Chondrocyte (in vitro differentiated cells): ENCODE measurements around the gene USH2A. TPM values are rescaled to one million over a fixed set of nuclear protein-coding genes. Genes with fewer than 3 reads are reported as not detected.

Source experiments
- DNase-seq: peaks from one replicate; pipeline ENCODE4 v3.0.0; 2021; ENCODE audit warnings: mixed read lengths, low spot score
- H3K27ac Mint-ChIP-seq: one replicate; pipeline ENCODE4 v1.8.0; 2021; ENCODE audit warnings: mild to moderate bottlenecking, moderate library complexity, mixed read lengths; ENCODE audit not compliant: unreplicated experiment
- H3K27me3 Mint-ChIP-seq: 2 replicates; pipeline ENCODE4 v1.8.0; 2021; ENCODE audit warnings: low read depth, mixed read lengths
- H3K36me3 Mint-ChIP-seq: 2 replicates; pipeline ENCODE4 v1.8.0; 2021; ENCODE audit warnings: low read depth, mixed read lengths
- H3K4me1 Mint-ChIP-seq: 2 replicates; pipeline ENCODE4 v1.8.0; 2021; ENCODE audit warnings: low read depth, mild to moderate bottlenecking, mixed read lengths
- H3K4me3 Mint-ChIP-seq: one replicate; pipeline ENCODE4 v1.8.0; 2021; ENCODE audit warnings: mild to moderate bottlenecking, moderate library complexity, mixed read lengths; ENCODE audit not compliant: unreplicated experiment
- H3K9me3 Mint-ChIP-seq: 2 replicates; pipeline ENCODE4 v1.8.0; 2021; ENCODE audit warnings: low read depth, mixed read lengths
- CTCF ChIP-seq: fragments of 200-600 bp; sonication (generic); IDR thresholded peaks from 2 replicates; pipeline ENCODE4 v1.5.0; 2021; ENCODE audit warnings: antibody characterized with exemption, mild to moderate bottlenecking, moderate library complexity
- total RNA-seq: library from RNA; stranded (reverse); gene quantifications from 3 replicates; pipeline ENCODE4 v1.2.1, GENCODE V29; 2021

The USH2A gene
- total RNA-seq, 1 donor from 2014 or later = not detected

- Mint-ChIP-seq H3K27me3 (no peaks in the 10 kb centered on the region), H3K4me1 (peaks cover 51% of the 10 kb centered on the region), H3K27ac (no peak overlapping the region), H3K36me3 (no peaks in the 10 kb centered on the region), H3K9me3 (no peaks in the 10 kb centered on the region), H3K4me3 (no peak overlapping the region)
- no peak for TF ChIP-seq CTCF
- DNase-seq = no peak
Measured at GRCh38 chr1:216461466-216461865, 38.2 kb upstream of the USH2A start.

- Mint-ChIP-seq H3K27ac (no peak overlapping the region), H3K4me1 (peaks cover 55% of the 10 kb centered on the region), H3K4me3 (no peak overlapping the region), H3K9me3 (no peaks in the 10 kb centered on the region), H3K36me3 (no peaks in the 10 kb centered on the region), H3K27me3 (no peaks in the 10 kb centered on the region)
- no peak for TF ChIP-seq CTCF
- no peak for DNase-seq
Measured at GRCh38 chr1:216459651-216460207, 36.5 kb upstream of the USH2A start.

- H3K4me1 Mint-ChIP-seq = peaks cover 48% of the 10 kb centered on the region
- H3K27ac Mint-ChIP-seq = no peak overlapping the region
- H3K36me3 Mint-ChIP-seq = no peaks in the 10 kb centered on the region
- no peak for TF ChIP-seq CTCF
- H3K9me3 Mint-ChIP-seq = no peaks in the 10 kb centered on the region
- no peak overlapping the region for H3K4me3 Mint-ChIP-seq
- H3K27me3 Mint-ChIP-seq = no peaks in the 10 kb centered on the region
- no peak for DNase-seq
Measured at GRCh38 chr1:216458812-216459211, 35.6 kb upstream of the USH2A start.

GRCh38 chr1:216457356-216457755 is 34.1 kb upstream of the USH2A start:
- Mint-ChIP-seq H3K4me1 (peaks cover 37% of the 10 kb centered on the region), H3K27me3 (no peaks in the 10 kb centered on the region), H3K36me3 (no peaks in the 10 kb centered on the region), H3K27ac (no peak overlapping the region), H3K4me3 (no peak overlapping the region), H3K9me3 (no peaks in the 10 kb centered on the region)
- TF ChIP-seq CTCF = no peak
- DNase-seq = no peak

- no peak for DNase-seq
- Mint-ChIP-seq H3K27me3 (no peaks in the 10 kb centered on the region), H3K27ac (peak overlapping the region; percentile 79), H3K4me3 (no peak overlapping the region), H3K4me1 (peaks cover 31% of the 10 kb centered on the region), H3K9me3 (no peaks in the 10 kb centered on the region), H3K36me3 (no peaks in the 10 kb centered on the region)
- TF ChIP-seq CTCF = no peak
Measured at GRCh38 chr1:216456682-216457081, 33.4 kb upstream of the USH2A start.
